Esophagus muscularis mucosa (tissue), 4 donors: ENCODE data around the gene GPR132. TPM values are rescaled to one million over a fixed set of nuclear protein-coding genes. Genes with fewer than 3 reads are reported as not detected.

Source experiments
- DNase-seq: peaks from one replicate; pipeline ENCODE4 v3.0.0-alpha.2; 2017; ENCODE audit errors: extremely low spot score
- H3K27ac ChIP-seq, 4 donors: fragments of 200-600 bp; sonication (generic); replicated peaks in 1 of 4; 1 replicate in 3 of 4; 2 replicates in 1 of 4; pipeline ENCODE4 v1.5.1; 2016 to 2019; ENCODE audit warnings: mild to moderate bottlenecking in 1 of 4
- H3K27me3 ChIP-seq, 4 donors: fragments of 200-600 bp; sonication (generic); one replicate each; pipeline versions ENCODE4 v1.5.1 to v1.6.0; 2016 to 2019
- H3K36me3 ChIP-seq, 4 donors: fragments of 200-600 bp; sonication (generic); one replicate each; pipeline ENCODE4 v1.5.1; 2016 to 2019
- H3K4me1 ChIP-seq, 4 donors: fragments of 200-600 bp; sonication (generic); one replicate each; pipeline ENCODE4 v1.5.1; 2016 to 2019
- H3K4me3 ChIP-seq, 4 donors: fragments of 200-600 bp; sonication (generic); 1 replicate in 2 of 4; 2 replicates in 2 of 4; pipeline ENCODE4 v1.5.1; 2016 to 2019; ENCODE audit warnings: mild to moderate bottlenecking in 4 of 4, moderate library complexity in 1 of 4
- H3K9me3 ChIP-seq, 4 donors: fragments of 200-600 bp; sonication (generic); 1 replicate in 3 of 4; 2 replicates in 1 of 4; pipeline ENCODE4 v1.5.1; 2016 to 2019
- CTCF ChIP-seq, 3 experiments: fragments of 200-600 bp in 2 of 3; fragments of 450-650 bp in 1 of 3; sonication (generic) in 2 of 3; IDR thresholded peaks; one replicate each; pipeline ENCODE4 v1.5.1; 2017 to 2019; ENCODE audit warnings: antibody characterized with exemption in 3 of 3, mild to moderate bottlenecking in 2 of 3, moderate library complexity in 1 of 3
- EP300 ChIP-seq: sonication (generic); formaldehyde crosslinking; IDR thresholded peaks from one replicate; pipeline ENCODE4 v1.6.1; 2017; ENCODE audit warnings: antibody characterized with exemption
- POLR2A ChIP-seq: fragments of 450-650 bp; IDR thresholded peaks from one replicate; pipeline ENCODE4 v1.6.1; 2017; ENCODE audit warnings: antibody characterized with exemption, moderate library complexity, mild to moderate bottlenecking, low read depth
- POLR2AphosphoS5 ChIP-seq, 2 donors: sonication (generic); formaldehyde crosslinking; IDR thresholded peaks; one replicate each; pipeline ENCODE4 v1.6.1; 2017; ENCODE audit warnings: antibody characterized with exemption in 2 of 2
- WGBS: methylation state at CpG from one replicate; pipeline ENCODE4 v1.1.5; 2018; 5-methylcytosine and 5-hydroxymethylcytosine counted together
- intact Hi-C: fragments of 100-400 bp; cut with DNase I; formaldehyde crosslinking; loops from one replicate; pipeline ENCODE4 v1.15.1; 2023
- total RNA-seq, 4 donors: library from RNA; depleted of rRNA; stranded (reverse); fragments of >200 nt; gene quantifications; one replicate each; pipeline versions ENCODE4 v1.1.0 to v1.2.1, GENCODE V29; 2016

The GPR132 gene
- total RNA-seq, 4 donors from 2014 or later, result 1.2 to 8.0 (median 2.1) TPM

- 59% methylated on average over 18 of the region's 25 CpGs for WGBS
- peak overlapping the region; percentile 76 to 86 (median 83) for H3K4me3 ChIP-seq
- H3K4me1 ChIP-seq, result peaks cover 50 to 71% (median 65%) of the 10 kb centered on the region in 4 donors
- H3K27ac ChIP-seq, result peak overlapping the region; percentile 88 to 95 (median 92)
- TF ChIP-seq POLR2A, result no peak
- no peak for TF ChIP-seq EP300
- TF ChIP-seq CTCF (IDR thresholded peaks at IDR 0.05), result no peak
- no peak for TF ChIP-seq POLR2AphosphoS5 (IDR thresholded peaks at IDR 0.05)
- intact Hi-C loops, result loop anchor here (2.0 to 5.0 kb wide), 2 partner anchors 75 to 258 kb away; partner anchors contain the start of gene JAG2
- DNase-seq, result no peak
- H3K36me3 ChIP-seq, result no peaks in the 10 kb centered on the region
- no peaks in the 10 kb centered on the region for H3K9me3 ChIP-seq
- H3K27me3 ChIP-seq, result peaks cover 0 to 6% (median 0%) of the 10 kb centered on the region in 4 donors
Measured at GRCh38 chr14:105092171-105093037, 27.2 kb upstream of the GPR132 start.

- TF ChIP-seq EP300 (no peak), POLR2A (no peak), POLR2AphosphoS5 (IDR thresholded peaks at IDR 0.05) (peak; percentile 32 to 62), CTCF (IDR thresholded peaks at IDR 0.05) (peak in 1 of 3 experiments; percentile 5)
- H3K9me3 ChIP-seq, result no peaks in the 10 kb centered on the region
Measured at GRCh38 chr14:105091517-105092170, 26.4 kb upstream of the GPR132 start.

GRCh38 chr14:105091054-105091516 is 25.9 kb upstream of the GPR132 start:
- no peaks in the 10 kb centered on the region for H3K36me3 ChIP-seq
- DNase-seq, result no peak
- no peak overlapping the region for H3K4me3 ChIP-seq
- TF ChIP-seq EP300, result no peak
- TF ChIP-seq POLR2AphosphoS5 (IDR thresholded peaks at IDR 0.05), result no peak
- no peak for TF ChIP-seq CTCF (IDR thresholded peaks at IDR 0.05)
- no peak for TF ChIP-seq POLR2A
- H3K9me3 ChIP-seq, result no peaks in the 10 kb centered on the region
- peaks cover 61 to 85% (median 76%) of the 10 kb centered on the region in 4 donors for H3K4me1 ChIP-seq
- intact Hi-C loops, result loop anchor here (5.0 kb wide), 1 partner anchor 76 kb away; the partner anchor contains the start of gene JAG2
- H3K27ac ChIP-seq, result peak overlapping the region; percentile 88 to 95 (median 92)
- WGBS, result 81% methylated on average over 5 of the region's 9 CpGs
- H3K27me3 ChIP-seq, result peaks cover 0 to 6% (median 0%) of the 10 kb centered on the region in 4 donors

More at GRCh38 chr14:105091517-105092170, 26.4 kb upstream of the GPR132 start:
- intact Hi-C loops, result loop anchor here (2.0 to 5.0 kb wide), 2 partner anchors 76 to 259 kb away; partner anchors contain the start of gene JAG2
- DNase-seq, result no peak
- peaks cover 0 to 6% (median 0%) of the 10 kb centered on the region in 4 donors for H3K27me3 ChIP-seq
- 68% methylated on average over 2 of the region's 19 CpGs for WGBS
- H3K36me3 ChIP-seq, result no peaks in the 10 kb centered on the region
- peaks cover 58 to 79% (median 72%) of the 10 kb centered on the region in 4 donors for H3K4me1 ChIP-seq
- peak overlapping the region in 1 of 4 donors; percentile 86 for H3K4me3 ChIP-seq
- peak overlapping the region; percentile 88 to 95 (median 92) for H3K27ac ChIP-seq

GRCh38 chr14:105090493-105091053 is 25.3 kb upstream of the GPR132 start:
- DNase-seq, result no peak
- no peaks in the 10 kb centered on the region for H3K9me3 ChIP-seq
- H3K4me3 ChIP-seq, result no peak overlapping the region
- peak overlapping the region; percentile 88 to 95 (median 92) for H3K27ac ChIP-seq
- TF ChIP-seq CTCF (IDR thresholded peaks at IDR 0.05) (peak; percentile 86 to 98 (median 90)), POLR2AphosphoS5 (IDR thresholded peaks at IDR 0.05) (peak in 1 of 2 donors; percentile 54), POLR2A (no peak), EP300 (no peak)
- 33% methylated on average over 1 of the region's 7 CpGs for WGBS
- intact Hi-C loops, result loop anchor here (5.0 kb wide), 1 partner anchor 77 kb away; the partner anchor contains the start of gene JAG2
- H3K4me1 ChIP-seq, result peaks cover 61 to 85% (median 78%) of the 10 kb centered on the region in 4 donors
- no peaks in the 10 kb centered on the region for H3K36me3 ChIP-seq
- H3K27me3 ChIP-seq, result peaks cover 0 to 6% (median 0%) of the 10 kb centered on the region in 4 donors
